Peyer's patch (tissue), 4 donors: ENCODE measurements around the gene RPS3.

ENCODE experiments used
- POLR2A ChIP-seq, 2 donors: fragments of 450-650 bp; IDR thresholded peaks; one replicate each; pipeline ENCODE4 v1.5.1; 2017; ENCODE audit warnings: antibody characterized with exemption in 2 of 2, mild to moderate bottlenecking in 2 of 2, moderate library complexity in 2 of 2
- TF ChIP-seq, protein P1 (sequence below), 6 experiments: fragments of 450-650 bp in 4 of 6; fragments of 200-600 bp in 2 of 6; sonication (generic) in 1 of 6; IDR thresholded peaks; one replicate each; pipeline ENCODE4 v1.5.1; 2017 to 2019; ENCODE audit warnings: antibody characterized with exemption in 6 of 6, mild to moderate bottlenecking in 3 of 6, moderate library complexity in 1 of 6

DNA sequence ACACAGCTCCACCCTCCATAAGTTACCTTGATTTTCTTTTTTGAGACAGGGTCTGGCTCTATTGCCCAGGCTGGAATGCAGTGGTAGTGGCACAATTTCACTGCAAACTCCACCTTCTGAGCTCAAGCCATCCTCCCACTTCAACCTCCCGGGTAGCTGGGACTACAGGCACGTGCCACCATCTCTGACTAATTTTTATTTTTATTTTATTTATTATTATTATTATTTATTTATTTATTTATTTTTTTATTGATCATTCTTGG lies 9.6 kb downstream of the RPS3 start:
- TF ChIP-seq, protein P1, sequence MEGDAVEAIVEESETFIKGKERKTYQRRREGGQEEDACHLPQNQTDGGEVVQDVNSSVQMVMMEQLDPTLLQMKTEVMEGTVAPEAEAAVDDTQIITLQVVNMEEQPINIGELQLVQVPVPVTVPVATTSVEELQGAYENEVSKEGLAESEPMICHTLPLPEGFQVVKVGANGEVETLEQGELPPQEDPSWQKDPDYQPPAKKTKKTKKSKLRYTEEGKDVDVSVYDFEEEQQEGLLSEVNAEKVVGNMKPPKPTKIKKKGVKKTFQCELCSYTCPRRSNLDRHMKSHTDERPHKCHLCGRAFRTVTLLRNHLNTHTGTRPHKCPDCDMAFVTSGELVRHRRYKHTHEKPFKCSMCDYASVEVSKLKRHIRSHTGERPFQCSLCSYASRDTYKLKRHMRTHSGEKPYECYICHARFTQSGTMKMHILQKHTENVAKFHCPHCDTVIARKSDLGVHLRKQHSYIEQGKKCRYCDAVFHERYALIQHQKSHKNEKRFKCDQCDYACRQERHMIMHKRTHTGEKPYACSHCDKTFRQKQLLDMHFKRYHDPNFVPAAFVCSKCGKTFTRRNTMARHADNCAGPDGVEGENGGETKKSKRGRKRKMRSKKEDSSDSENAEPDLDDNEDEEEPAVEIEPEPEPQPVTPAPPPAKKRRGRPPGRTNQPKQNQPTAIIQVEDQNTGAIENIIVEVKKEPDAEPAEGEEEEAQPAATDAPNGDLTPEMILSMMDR (IDR thresholded peaks at IDR 0.05) = no peak
- TF ChIP-seq POLR2A (IDR thresholded peaks at IDR 0.05) = no peak
